ENCODE measurements around the gene SLC7A6. TPM values are rescaled to one million over a fixed set of nuclear protein-coding genes. Genes with fewer than 3 reads are reported as not detected.

SLC7A6 gene
- total and polyA plus RNA-seq, 3 experiments from 2014 or later = 18.7 to 94.9 (median 91.2) TPM

DNA sequence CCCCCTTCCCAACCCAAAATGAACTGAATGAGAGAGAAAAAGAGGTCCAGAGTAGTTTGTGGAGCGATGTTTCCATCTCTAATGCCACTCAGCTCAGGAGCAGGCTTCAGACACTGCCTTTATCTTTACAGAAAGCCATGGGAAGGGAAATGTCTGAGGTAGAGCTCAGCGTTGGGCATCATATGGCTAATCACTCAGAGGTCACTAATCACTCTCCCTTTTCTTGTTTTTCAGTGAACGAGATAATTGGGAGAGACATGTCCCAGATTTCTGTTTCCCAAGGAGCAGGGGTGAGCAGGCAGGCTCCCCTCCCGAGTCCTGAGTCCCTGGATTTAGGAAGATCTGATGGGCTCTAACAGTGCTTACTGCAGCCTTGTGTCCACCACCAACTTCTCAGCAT lies 38.2 kb upstream of the SLC7A6 start:
- Mint-ChIP-seq H3K4me3 (no peak overlapping the region), H3K27ac (peak overlapping the region in 5 of 8 donors; percentile 14 to 77 (median 47)), H3K36me3 (peaks cover 0 to 65% (median under 1%) of the 10 kb centered on the region in 3 donors), H3K4me1 (peaks cover 24 to 47% (median 42%) of the 10 kb centered on the region in 3 donors), H3K9me3 (no peaks in the 10 kb centered on the region), H3K27me3 (peaks cover 0 to 3% of the 10 kb centered on the region in 2 donors)
- Histone ChIP-seq H3K9me3 (ENCODE audit: low read length) (no peaks in the 10 kb centered on the region), H3K27ac (ENCODE audit: low read depth, low read length) (no peak overlapping the region), H3K27me3 (ENCODE audit: insufficient read depth, low read length, poor library complexity, severe bottlenecking) (no peaks in the 10 kb centered on the region), H3K4me3 (ENCODE audit: low read length) (no peak overlapping the region), H3K4me1 (ENCODE audit: insufficient read depth, low read length) (peaks cover 32% of the 10 kb centered on the region), H3K36me3 (ENCODE audit: insufficient read depth, low read length) (peaks cover 15% of the 10 kb centered on the region)
- CTCF ChIA-PET = interaction anchor here (2.9 kb wide), 1 partner anchor 12 kb away, joined by 12 read pairs; no protein-coding TSS in a partner anchor
- no peak for DNase-seq
- POLR2A ChIA-PET = no interaction called here

DNA sequence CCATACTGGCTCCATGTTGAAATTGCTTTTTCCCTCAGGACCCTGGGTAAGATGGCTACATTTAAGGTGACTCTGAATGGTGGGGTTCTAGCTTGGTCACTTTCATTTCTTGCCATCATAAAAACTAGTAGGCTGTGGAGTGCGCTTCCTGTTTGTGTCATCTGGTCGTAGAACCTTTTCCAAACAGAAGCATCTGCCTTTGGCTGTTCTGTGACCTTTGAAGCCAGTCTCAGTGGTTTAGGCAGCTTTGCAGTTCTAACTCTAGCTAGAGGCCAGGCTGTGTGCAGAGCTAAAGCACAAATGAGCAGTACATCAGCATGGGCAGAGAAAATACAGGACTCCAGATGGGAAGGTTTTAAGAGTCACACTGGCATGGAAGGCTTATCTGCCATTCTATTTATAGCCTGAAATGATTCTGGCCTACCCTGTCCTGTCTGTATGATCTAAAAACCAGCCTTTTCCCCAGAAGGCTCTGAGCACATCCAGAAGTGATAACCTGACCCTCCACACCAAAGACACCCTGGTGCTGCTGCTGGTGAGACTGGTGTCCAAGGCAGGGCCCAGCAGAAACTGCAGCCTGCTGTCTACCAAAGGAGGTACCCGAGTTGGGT lies 37.0 kb upstream of the SLC7A6 start:
- Histone ChIP-seq H3K4me3 (ENCODE audit: low read length) (no peak overlapping the region), H3K27ac (ENCODE audit: low read depth, low read length) (no peak overlapping the region), H3K9me3 (ENCODE audit: low read length) (no peaks in the 10 kb centered on the region), H3K27me3 (ENCODE audit: insufficient read depth, low read length, poor library complexity, severe bottlenecking) (no peaks in the 10 kb centered on the region), H3K36me3 (ENCODE audit: insufficient read depth, low read length) (peaks cover 10% of the 10 kb centered on the region), H3K4me1 (ENCODE audit: insufficient read depth, low read length) (peaks cover 32% of the 10 kb centered on the region)
- POLR2A ChIA-PET = no interaction called here
- peaks cover 22 to 42% (median 40%) of the 10 kb centered on the region in 3 donors for H3K4me1 Mint-ChIP-seq
- H3K27me3 Mint-ChIP-seq = peaks cover 0 to 4% of the 10 kb centered on the region in 2 donors
- H3K36me3 Mint-ChIP-seq = peaks cover 0 to 60% (median 0%) of the 10 kb centered on the region in 3 donors
- DNase-seq = no peak
- H3K4me3 Mint-ChIP-seq = peak overlapping the region in 1 of 7 donors; percentile 2
- CTCF ChIA-PET = interaction anchor here (0.9 to 2.9 kb wide), 5 partner anchors 8 to 235 kb away, joined by 3 to 12 read pairs (median 3); partner anchors contain the start of gene NFATC3
- H3K9me3 Mint-ChIP-seq = no peaks in the 10 kb centered on the region
- peak overlapping the region in 7 of 8 donors; percentile 7 to 77 (median 42) for H3K27ac Mint-ChIP-seq

DNA sequence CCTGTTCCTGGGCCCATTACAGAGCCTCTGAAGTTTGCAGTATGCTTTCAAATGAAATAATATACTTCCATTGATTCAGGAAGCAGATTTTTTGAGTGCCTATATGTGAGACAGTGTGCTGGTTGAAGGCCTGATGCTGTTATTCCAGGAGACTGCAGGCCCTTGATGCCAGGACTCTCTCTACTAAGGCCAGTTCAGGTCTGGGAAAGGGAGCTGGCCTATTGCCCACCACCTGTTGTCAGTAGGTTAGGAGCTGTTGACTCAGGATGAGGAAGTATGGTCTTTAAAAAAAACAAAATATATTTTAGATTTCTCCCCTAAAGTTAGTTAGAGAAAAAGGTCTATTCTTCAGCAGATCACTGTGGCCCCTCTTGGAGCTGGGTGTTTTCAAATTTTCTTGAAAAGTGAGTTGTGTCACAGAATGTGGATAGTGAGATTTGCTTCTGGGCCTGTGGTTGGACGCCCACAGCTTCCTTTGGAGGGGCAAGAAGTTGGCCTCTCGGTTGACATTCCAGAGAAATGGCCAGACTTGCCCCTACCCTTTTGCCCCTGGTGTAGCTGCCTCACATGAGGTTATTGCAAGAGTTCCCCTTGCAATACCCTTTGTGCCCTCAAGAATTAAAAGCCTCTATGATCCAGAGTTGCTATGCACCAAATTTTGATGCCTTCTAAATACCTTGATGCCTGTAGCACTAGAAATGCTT lies 36.3 kb upstream of the SLC7A6 start:
- Histone ChIP-seq H3K4me1 (ENCODE audit: insufficient read depth, low read length) (peaks cover 32% of the 10 kb centered on the region), H3K9me3 (ENCODE audit: low read length) (no peaks in the 10 kb centered on the region), H3K27me3 (ENCODE audit: insufficient read depth, low read length, poor library complexity, severe bottlenecking) (no peaks in the 10 kb centered on the region), H3K27ac (ENCODE audit: low read depth, low read length) (no peak overlapping the region), H3K36me3 (ENCODE audit: insufficient read depth, low read length) (peaks cover 4% of the 10 kb centered on the region), H3K4me3 (ENCODE audit: low read length) (no peak overlapping the region)
- CTCF ChIA-PET = interaction anchor here (0.7 to 2.9 kb wide), 14 partner anchors 9 to 707 kb away, joined by 3 to 12 read pairs (median 4); partner anchors contain the start of genes PRMT7 and SLC7A6OS
- Mint-ChIP-seq H3K4me1 (peaks cover 22 to 40% (median 39%) of the 10 kb centered on the region in 3 donors), H3K9me3 (no peaks in the 10 kb centered on the region), H3K27me3 (peaks cover 0 to 4% of the 10 kb centered on the region in 2 donors), H3K27ac (peak overlapping the region in 7 of 8 donors; percentile 38 to 85 (median 74)), H3K4me3 (peak overlapping the region in 2 of 7 donors; percentile 10 to 46), H3K36me3 (peaks cover 0 to 54% (median 0%) of the 10 kb centered on the region in 3 donors)
- no peak for DNase-seq
- POLR2A ChIA-PET = interaction anchor here (1.5 kb wide), 1 partner anchor 135 kb away, joined by 7 read pairs; no protein-coding TSS in a partner anchor

DNA sequence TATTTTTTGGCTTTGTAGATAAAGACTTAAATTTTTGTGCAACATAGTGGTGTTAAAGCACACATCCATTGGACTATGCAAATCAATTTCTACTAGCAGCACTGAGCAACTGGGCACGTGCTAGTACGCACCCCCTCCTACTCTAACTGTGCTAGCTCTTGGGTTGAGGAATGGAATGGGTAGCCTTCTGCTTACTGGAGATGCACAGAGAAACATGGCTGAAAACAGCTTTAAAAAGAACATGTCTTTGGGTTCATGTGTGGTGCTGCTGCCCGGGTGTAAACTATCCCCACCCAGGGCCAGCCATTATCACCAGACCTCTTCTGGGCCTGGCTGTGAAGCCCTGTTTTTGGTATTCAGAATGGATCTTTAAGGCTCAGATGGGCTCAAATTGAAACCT lies 35.7 kb upstream of the SLC7A6 start:
- no peak for DNase-seq
- Mint-ChIP-seq H3K36me3 (peaks cover 0 to 54% (median 0%) of the 10 kb centered on the region in 3 donors), H3K4me1 (peaks cover 24 to 43% (median 40%) of the 10 kb centered on the region in 3 donors), H3K9me3 (no peaks in the 10 kb centered on the region), H3K27ac (peak overlapping the region in 3 of 8 donors; percentile 41 to 82 (median 74)), H3K4me3 (no peak overlapping the region), H3K27me3 (peaks cover 0 to 4% of the 10 kb centered on the region in 2 donors)
- H3K27me3 ChIP-seq (ENCODE audit: insufficient read depth, low read length, poor library complexity, severe bottlenecking) = no peaks in the 10 kb centered on the region
- no peak overlapping the region for H3K27ac ChIP-seq (ENCODE audit: low read depth, low read length)
- H3K4me3 ChIP-seq (ENCODE audit: low read length) = no peak overlapping the region
- peaks cover 4% of the 10 kb centered on the region for H3K36me3 ChIP-seq (ENCODE audit: insufficient read depth, low read length)
- ChIA-PET POLR2A (interaction anchor here (1.5 kb wide), 1 partner anchor 136 kb away, joined by 7 read pairs; no protein-coding TSS in a partner anchor), CTCF (interaction anchor here (0.7 to 2.9 kb wide), 13 partner anchors 9 to 707 kb away, joined by 3 to 12 read pairs (median 4); partner anchors contain the start of genes PRMT7 and SLC7A6OS)
- peaks cover 32% of the 10 kb centered on the region for H3K4me1 ChIP-seq (ENCODE audit: insufficient read depth, low read length)
- no peaks in the 10 kb centered on the region for H3K9me3 ChIP-seq (ENCODE audit: low read length)

DNA sequence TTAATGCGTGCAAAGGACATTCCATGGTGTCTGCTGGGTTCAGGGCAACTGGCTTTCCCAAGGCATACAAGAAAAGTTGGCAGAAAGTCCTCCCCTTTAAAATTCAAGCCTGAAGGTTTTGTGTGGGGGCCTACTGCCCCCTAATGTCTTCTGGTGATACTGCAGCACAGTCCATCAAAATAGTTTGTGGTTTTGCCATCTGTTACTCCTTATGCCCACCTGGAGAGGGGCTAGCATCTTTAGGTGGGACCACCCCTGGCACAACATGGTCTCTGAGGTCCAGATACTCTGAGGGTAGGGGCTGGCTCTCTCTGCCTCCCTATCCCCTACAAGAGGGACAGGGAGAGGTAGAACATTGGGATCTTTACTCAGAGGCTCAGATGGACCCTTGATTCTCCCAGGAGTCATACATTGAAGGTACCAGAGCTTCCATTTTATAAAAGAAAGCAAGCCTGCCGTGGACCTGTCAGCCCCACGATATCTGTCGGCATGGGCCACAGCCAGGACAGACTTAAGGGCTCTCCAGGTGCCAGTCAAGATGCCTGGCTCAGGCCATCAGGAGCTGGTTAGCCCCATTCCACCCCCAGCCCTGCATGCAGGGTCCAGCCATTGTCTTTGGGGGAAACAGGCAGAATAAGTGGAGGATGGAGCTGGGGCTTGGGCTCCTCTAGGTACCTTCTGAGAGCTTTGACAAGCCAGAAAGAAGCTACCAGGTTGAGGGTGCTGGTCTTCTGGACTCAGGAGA lies 34.7 kb upstream of the SLC7A6 start:
- Mint-ChIP-seq H3K4me1 (peaks cover 26 to 45% (median 42%) of the 10 kb centered on the region in 3 donors), H3K27me3 (peaks cover 0 to 4% of the 10 kb centered on the region in 2 donors), H3K4me3 (peak overlapping the region in 1 of 7 donors; percentile 27), H3K36me3 (peaks cover 0 to 52% (median 0%) of the 10 kb centered on the region in 3 donors), H3K27ac (peak overlapping the region; percentile 32 to 93 (median 74)), H3K9me3 (peaks cover 0 to under 1% (median 0%) of the 10 kb centered on the region in 5 donors)
- H3K4me3 ChIP-seq (ENCODE audit: low read length) = no peak overlapping the region
- H3K36me3 ChIP-seq (ENCODE audit: insufficient read depth, low read length) = peaks cover 4% of the 10 kb centered on the region
- ChIA-PET CTCF (interaction anchor here (0.7 to 2.8 kb wide), 10 partner anchors 14 to 346 kb away, joined by 3 to 11 read pairs (median 4); no protein-coding TSS in a partner anchor), POLR2A (interaction anchor here (0.9 kb wide), 1 partner anchor 169 kb away, joined by 5 read pairs; no protein-coding TSS in a partner anchor)
- peaks cover 32% of the 10 kb centered on the region for H3K4me1 ChIP-seq (ENCODE audit: insufficient read depth, low read length)
- DNase-seq = peak in 4 of 5 donors; percentile 40 to 61 (median 48)
- H3K27me3 ChIP-seq (ENCODE audit: insufficient read depth, low read length, poor library complexity, severe bottlenecking) = no peaks in the 10 kb centered on the region
- no peak overlapping the region for H3K27ac ChIP-seq (ENCODE audit: low read depth, low read length)
- H3K9me3 ChIP-seq (ENCODE audit: low read length) = no peaks in the 10 kb centered on the region

DNA sequence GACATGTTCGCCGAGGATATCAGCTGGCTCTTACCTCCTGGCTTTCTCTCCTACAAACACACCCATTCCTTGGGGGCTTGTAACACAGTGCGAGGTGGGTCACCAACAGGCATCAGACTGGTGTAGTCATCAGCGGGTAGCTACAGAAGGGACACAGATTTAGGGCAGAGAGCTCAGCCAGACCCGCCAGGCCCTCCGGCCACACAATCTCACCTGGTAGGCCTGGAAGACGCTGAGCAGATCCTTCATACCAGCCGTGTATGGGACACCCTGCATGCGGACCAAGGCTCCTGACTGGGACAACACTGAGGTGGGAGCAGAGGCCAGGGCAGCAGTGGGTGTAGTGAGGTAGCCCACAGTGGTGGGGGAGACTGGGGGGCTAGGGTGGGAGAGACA lies 34.2 kb upstream of the SLC7A6 start:
- Histone ChIP-seq H3K4me3 (ENCODE audit: low read length) (no peak overlapping the region), H3K4me1 (ENCODE audit: insufficient read depth, low read length) (peaks cover 32% of the 10 kb centered on the region), H3K27ac (ENCODE audit: low read depth, low read length) (no peak overlapping the region), H3K36me3 (ENCODE audit: insufficient read depth, low read length) (peaks cover 4% of the 10 kb centered on the region), H3K27me3 (ENCODE audit: insufficient read depth, low read length, poor library complexity, severe bottlenecking) (no peaks in the 10 kb centered on the region), H3K9me3 (ENCODE audit: low read length) (no peaks in the 10 kb centered on the region)
- CTCF ChIA-PET = interaction anchor here (0.7 to 2.8 kb wide), 10 partner anchors 15 to 346 kb away, joined by 3 to 11 read pairs (median 4); no protein-coding TSS in a partner anchor
- peaks cover 0 to 3% (median 0%) of the 10 kb centered on the region in 5 donors for H3K9me3 Mint-ChIP-seq
- DNase-seq = no peak
- no peak overlapping the region for H3K4me3 Mint-ChIP-seq
- POLR2A ChIA-PET = interaction anchor here (0.9 kb wide), 1 partner anchor 170 kb away, joined by 5 read pairs; no protein-coding TSS in a partner anchor
- H3K27ac Mint-ChIP-seq = peak overlapping the region in 2 of 8 donors; percentile 27 to 74
- H3K27me3 Mint-ChIP-seq = peaks cover 0 to 4% of the 10 kb centered on the region in 2 donors
- peaks cover 27 to 48% (median 42%) of the 10 kb centered on the region in 3 donors for H3K4me1 Mint-ChIP-seq
- peaks cover 0 to 51% (median 0%) of the 10 kb centered on the region in 3 donors for H3K36me3 Mint-ChIP-seq

DNA sequence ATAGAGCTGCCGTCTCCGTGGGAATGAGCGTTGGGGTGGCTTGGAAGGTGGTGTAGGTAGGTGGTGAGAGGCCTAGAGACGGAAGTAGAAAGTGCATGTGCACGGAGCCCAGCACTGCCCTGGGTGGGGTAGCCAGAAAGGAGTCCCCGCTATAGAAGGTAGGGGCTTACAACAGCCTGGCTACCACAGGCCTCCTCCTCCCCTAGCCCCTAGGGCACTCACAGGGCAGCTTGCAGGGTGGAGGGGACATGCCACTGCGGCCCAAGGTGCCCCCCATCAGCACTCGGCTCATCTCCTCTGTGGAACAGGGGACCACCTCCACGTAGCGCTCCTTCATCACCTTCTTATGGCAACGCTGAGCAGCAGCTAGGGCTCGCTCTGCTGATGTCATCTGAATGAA lies 33.4 kb upstream of the SLC7A6 start:
- Mint-ChIP-seq H3K9me3 (peaks cover 0 to 3% (median 0%) of the 10 kb centered on the region in 5 donors), H3K27me3 (peaks cover 0 to 4% of the 10 kb centered on the region in 2 donors), H3K4me1 (peaks cover 19 to 42% (median 34%) of the 10 kb centered on the region in 3 donors), H3K27ac (peak overlapping the region in 2 of 8 donors; percentile 5 to 25), H3K36me3 (peaks cover 0 to 43% (median 0%) of the 10 kb centered on the region in 3 donors), H3K4me3 (peak overlapping the region in 1 of 7 donors; percentile 6)
- H3K36me3 ChIP-seq (ENCODE audit: insufficient read depth, low read length) = peaks cover 4% of the 10 kb centered on the region
- DNase-seq = no peak
- CTCF ChIA-PET = interaction anchor here (1.4 to 2.0 kb wide), 4 partner anchors 16 to 347 kb away, joined by 4 to 8 read pairs (median 6); no protein-coding TSS in a partner anchor
- no peaks in the 10 kb centered on the region for H3K9me3 ChIP-seq (ENCODE audit: low read length)
- H3K27ac ChIP-seq (ENCODE audit: low read depth, low read length) = no peak overlapping the region
- H3K27me3 ChIP-seq (ENCODE audit: insufficient read depth, low read length, poor library complexity, severe bottlenecking) = no peaks in the 10 kb centered on the region
- H3K4me1 ChIP-seq (ENCODE audit: insufficient read depth, low read length) = peaks cover 28% of the 10 kb centered on the region
- POLR2A ChIA-PET = no interaction called here
- H3K4me3 ChIP-seq (ENCODE audit: low read length) = no peak overlapping the region

Data from CD8-positive, alpha-beta memory T cell (primary cell).